ENCODE data around the gene AXIN1.

The AXIN1 gene

GRCh38 chr16:253833-254232 lies 98.7 kb downstream of the AXIN1 start:
- no peak for DNase-seq

DNA sequence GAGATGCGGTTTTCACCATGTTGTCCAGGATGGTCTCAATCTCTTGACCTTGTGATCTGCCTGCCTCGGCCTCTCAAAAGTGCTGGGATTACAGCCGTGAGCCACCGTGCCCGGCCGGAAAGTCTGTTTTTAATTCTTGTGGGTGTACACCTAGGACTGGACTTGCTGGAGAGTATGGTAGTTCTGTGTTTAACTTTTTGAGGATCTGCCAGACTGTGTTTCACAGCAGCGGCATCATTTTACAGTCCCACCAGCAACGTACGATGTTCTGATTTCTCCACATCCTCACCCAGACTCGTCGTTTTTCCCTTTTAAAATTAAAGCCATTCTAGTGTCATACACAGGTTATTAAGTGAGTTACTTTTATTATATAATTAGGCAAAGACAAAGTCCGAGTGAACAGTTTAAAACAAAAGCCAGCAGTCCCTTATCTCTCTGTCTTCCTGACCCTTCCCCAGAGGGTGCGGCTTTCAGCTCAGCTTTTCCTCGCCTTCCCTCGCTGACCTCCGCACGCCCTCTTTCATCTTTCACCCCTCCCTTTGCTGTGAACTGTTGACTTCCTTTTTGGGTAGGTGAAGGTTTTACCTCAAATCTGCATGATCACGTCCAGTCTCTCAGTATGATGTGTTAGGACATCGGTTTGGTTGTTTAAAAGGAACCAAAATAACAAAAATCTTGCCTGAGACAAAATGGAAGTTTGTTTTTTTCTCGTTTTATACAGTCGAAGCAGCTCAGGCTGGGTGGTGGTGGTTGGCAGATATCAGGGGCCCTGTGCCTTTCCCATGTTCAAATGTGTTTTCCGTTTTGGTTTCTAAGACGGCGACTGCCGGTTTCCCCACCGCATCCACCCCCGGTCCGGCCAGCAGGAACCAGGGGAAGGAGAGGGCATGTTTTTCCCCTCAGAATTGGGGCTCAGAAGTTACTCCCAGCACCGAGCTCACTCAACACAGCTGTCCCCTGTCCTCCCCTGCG lies 99.9 kb downstream of the AXIN1 start:
- DNase-seq: no peak

DNA sequence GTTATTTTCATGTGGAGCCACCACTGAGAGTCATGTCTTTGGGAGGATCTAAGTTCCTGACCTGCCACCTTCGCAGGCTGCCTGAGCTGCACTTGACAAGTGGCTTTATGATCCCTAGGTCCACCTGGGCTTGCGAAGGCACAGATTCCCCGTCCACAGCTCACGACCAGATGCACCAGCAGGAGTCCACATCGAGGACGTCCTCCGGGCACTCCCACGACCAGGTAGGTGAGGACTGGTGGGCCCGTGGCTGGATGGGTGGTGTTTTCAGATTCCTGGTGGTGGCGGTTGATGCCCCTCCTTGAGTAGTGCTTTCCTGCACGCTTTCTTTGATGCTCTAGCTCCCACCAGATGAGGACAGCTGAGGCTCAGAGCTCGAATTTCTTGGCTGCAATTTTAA lies 103.1 kb downstream of the AXIN1 start:
- DNase-seq: no peak

- no peak for DNase-seq
Observed at GRCh38 chr16:247027-247426, 105.5 kb downstream of the AXIN1 start.

GRCh38 chr16:245105-245504 lies 107.4 kb downstream of the AXIN1 start:
- DNase-seq: no peak

DNA sequence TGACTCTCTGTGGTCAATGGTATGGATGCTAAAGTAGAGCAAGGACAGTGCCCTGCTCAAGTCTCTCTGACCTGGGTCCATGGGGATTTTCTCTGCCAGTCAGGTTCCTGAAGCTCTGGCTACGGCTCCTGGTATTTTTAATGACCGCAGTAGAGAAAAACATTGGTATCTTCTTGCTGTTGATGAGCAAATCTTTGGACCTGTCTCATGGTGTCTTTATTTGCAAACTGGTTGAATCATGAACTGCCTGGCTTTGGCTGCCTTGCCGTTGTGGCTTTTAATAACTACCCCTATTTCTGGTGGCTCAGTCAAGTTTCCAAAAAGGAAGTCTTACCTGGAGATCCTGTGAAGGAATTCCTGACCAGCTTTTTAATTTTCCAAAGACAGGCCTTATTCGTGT lies 109.2 kb downstream of the AXIN1 start:
- DNase-seq: no peak

DNA sequence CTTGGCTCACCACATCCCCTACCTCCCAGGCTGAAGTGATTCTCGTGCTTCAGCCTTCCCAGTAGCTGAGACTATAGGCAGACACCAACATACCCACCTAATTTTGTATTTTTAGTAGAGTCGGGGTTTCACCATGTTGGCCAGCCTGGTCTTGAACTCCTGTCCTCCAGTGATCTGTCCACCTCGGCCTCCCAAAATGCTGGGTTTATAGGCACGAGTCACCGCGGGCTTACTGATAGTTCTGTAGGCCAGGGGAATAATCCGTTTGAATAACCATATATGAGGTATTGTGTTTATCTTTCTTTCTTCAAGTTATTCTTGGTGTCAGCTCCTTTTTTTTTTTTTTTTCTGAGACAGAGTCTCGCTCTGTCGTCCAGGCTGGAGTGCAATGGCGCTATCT lies 110.2 kb downstream of the AXIN1 start:
- no peak for DNase-seq

- DNase-seq: no peak
Observed at GRCh38 chr16:240559-240958, 112.0 kb downstream of the AXIN1 start.

GRCh38 chr16:239948-240277 lies 112.6 kb downstream of the AXIN1 start:
- peak in 12 of 58 donors; percentile 8 to 47 (median 35) for DNase-seq
